ENCODE measurements around the gene TGFBR3. TPM values are rescaled to one million over a fixed set of nuclear protein-coding genes. Genes with fewer than 3 reads are reported as not detected.

The TGFBR3 gene
- total RNA-seq, 3 donors from 2014 or later, result 18.9 to 34.1 (median 20.0) TPM

DNA sequence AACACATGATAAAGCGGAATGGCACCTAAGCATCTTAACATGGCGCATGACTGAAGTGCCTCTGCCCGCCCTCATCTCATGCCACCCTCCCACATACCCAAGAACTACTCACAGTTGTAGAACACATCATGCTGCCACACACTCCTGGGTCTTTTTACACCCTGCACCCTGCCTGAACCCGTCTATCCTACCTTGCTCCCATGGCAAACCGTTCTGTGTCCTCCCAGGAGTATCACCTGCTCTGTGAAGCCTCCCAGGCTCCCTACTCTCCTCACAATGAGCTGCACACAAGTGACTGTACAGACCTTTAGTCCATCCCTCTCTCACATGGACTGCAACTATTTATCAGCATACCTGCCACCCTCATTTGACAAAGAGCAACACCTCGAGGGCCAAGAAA is 144.0 kb downstream of the TGFBR3 start:
- no peak overlapping the region for H3K4me3 Mint-ChIP-seq
- DNase-seq, result no peak
- H3K36me3 Mint-ChIP-seq (ENCODE audit: insufficient read depth), result peaks cover 32% of the 10 kb centered on the region
- H3K4me1 Mint-ChIP-seq (ENCODE audit: low read depth), result peaks cover 6% of the 10 kb centered on the region
- ATAC-seq, result no peak
- H3K9me3 Mint-ChIP-seq, result no peaks in the 10 kb centered on the region
- H3K27me3 Mint-ChIP-seq (ENCODE audit: low read depth), result no peaks in the 10 kb centered on the region

DNA sequence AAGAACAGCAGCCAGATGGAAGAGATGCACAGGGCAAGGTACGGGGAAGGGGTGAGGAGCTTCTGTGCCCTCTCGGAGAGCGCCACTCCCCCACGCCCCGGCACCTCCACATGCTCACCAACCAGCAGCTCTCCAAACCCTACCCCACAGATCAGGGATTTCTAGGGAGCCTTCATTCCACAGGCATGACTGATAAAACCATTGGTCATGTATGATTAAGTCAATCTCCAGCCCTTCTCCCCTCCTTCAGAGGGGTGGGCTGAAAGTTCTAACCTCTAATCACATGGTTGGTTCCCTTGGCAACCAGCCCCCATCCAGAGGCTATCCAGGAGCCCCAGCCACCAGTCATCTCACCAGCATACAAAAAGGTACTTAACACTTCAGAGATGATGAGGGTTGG is 144.7 kb downstream of the TGFBR3 start:
- ATAC-seq (no peak), DNase-seq (no peak)
- no peak overlapping the region for H3K4me3 Mint-ChIP-seq
- no peaks in the 10 kb centered on the region for H3K27me3 Mint-ChIP-seq (ENCODE audit: low read depth)
- peaks cover 6% of the 10 kb centered on the region for H3K4me1 Mint-ChIP-seq (ENCODE audit: low read depth)
- H3K9me3 Mint-ChIP-seq, result no peaks in the 10 kb centered on the region
- H3K36me3 Mint-ChIP-seq (ENCODE audit: insufficient read depth), result peaks cover 33% of the 10 kb centered on the region

- Mint-ChIP-seq H3K9me3 (no peaks in the 10 kb centered on the region), H3K4me3 (no peak overlapping the region), H3K27me3 (ENCODE audit: low read depth) (no peaks in the 10 kb centered on the region), H3K36me3 (ENCODE audit: insufficient read depth) (peaks cover 38% of the 10 kb centered on the region), H3K4me1 (ENCODE audit: low read depth) (peaks cover 22% of the 10 kb centered on the region)
- DNase-seq (no peak), ATAC-seq (no peak)
Measured at GRCh38 chr1:91737650-91738049, 148.3 kb downstream of the TGFBR3 start.

GRCh38 chr1:91736715-91737615 is 149.0 kb downstream of the TGFBR3 start:
- no peak overlapping the region for H3K4me3 Mint-ChIP-seq
- H3K9me3 Mint-ChIP-seq, result no peaks in the 10 kb centered on the region
- DNase-seq (no peak), ATAC-seq (no peak)
- H3K27me3 Mint-ChIP-seq (ENCODE audit: low read depth), result no peaks in the 10 kb centered on the region
- peaks cover 29% of the 10 kb centered on the region for H3K4me1 Mint-ChIP-seq (ENCODE audit: low read depth)
- peaks cover 37% of the 10 kb centered on the region for H3K36me3 Mint-ChIP-seq (ENCODE audit: insufficient read depth)

- DNase-seq (no peak), ATAC-seq (no peak)
- Mint-ChIP-seq H3K27me3 (ENCODE audit: low read depth) (no peaks in the 10 kb centered on the region), H3K36me3 (ENCODE audit: insufficient read depth) (peaks cover 33% of the 10 kb centered on the region), H3K9me3 (no peaks in the 10 kb centered on the region), H3K4me3 (no peak overlapping the region), H3K4me1 (ENCODE audit: low read depth) (peaks cover 36% of the 10 kb centered on the region)
Measured at GRCh38 chr1:91736146-91736714, 149.7 kb downstream of the TGFBR3 start.

GRCh38 chr1:91735266-91735845 is 150.6 kb downstream of the TGFBR3 start:
- Mint-ChIP-seq H3K4me3 (no peak overlapping the region), H3K36me3 (ENCODE audit: insufficient read depth) (peaks cover 36% of the 10 kb centered on the region), H3K4me1 (ENCODE audit: low read depth) (peaks cover 45% of the 10 kb centered on the region), H3K27me3 (ENCODE audit: low read depth) (no peaks in the 10 kb centered on the region), H3K9me3 (no peaks in the 10 kb centered on the region)
- DNase-seq, result no peak
- ATAC-seq, result no peak

GRCh38 chr1:91734761-91735160 is 151.2 kb downstream of the TGFBR3 start:
- Mint-ChIP-seq H3K27me3 (ENCODE audit: low read depth) (no peaks in the 10 kb centered on the region), H3K4me3 (no peak overlapping the region), H3K4me1 (ENCODE audit: low read depth) (peaks cover 49% of the 10 kb centered on the region), H3K36me3 (ENCODE audit: insufficient read depth) (peaks cover 40% of the 10 kb centered on the region), H3K9me3 (no peaks in the 10 kb centered on the region)
- ATAC-seq (no peak), DNase-seq (no peak)

- peaks cover 49% of the 10 kb centered on the region for H3K4me1 Mint-ChIP-seq (ENCODE audit: low read depth)
- ATAC-seq (no peak), DNase-seq (no peak)
- no peaks in the 10 kb centered on the region for H3K9me3 Mint-ChIP-seq
- no peaks in the 10 kb centered on the region for H3K27me3 Mint-ChIP-seq (ENCODE audit: low read depth)
- peaks cover 39% of the 10 kb centered on the region for H3K36me3 Mint-ChIP-seq (ENCODE audit: insufficient read depth)
- no peak overlapping the region for H3K4me3 Mint-ChIP-seq
Measured at GRCh38 chr1:91733108-91733710, 152.7 kb downstream of the TGFBR3 start.

- peaks cover 43% of the 10 kb centered on the region for H3K36me3 Mint-ChIP-seq (ENCODE audit: insufficient read depth)
- peak; percentile 23 to 29 for ATAC-seq
- no peak for DNase-seq
- no peak overlapping the region for H3K4me3 Mint-ChIP-seq
- no peaks in the 10 kb centered on the region for H3K9me3 Mint-ChIP-seq
- no peaks in the 10 kb centered on the region for H3K27me3 Mint-ChIP-seq (ENCODE audit: low read depth)
- H3K4me1 Mint-ChIP-seq (ENCODE audit: low read depth), result peaks cover 49% of the 10 kb centered on the region
Measured at GRCh38 chr1:91732291-91733107, 153.5 kb downstream of the TGFBR3 start.

- peak; percentile 72 to 83 for ATAC-seq
Measured at GRCh38 chr1:91731815-91732214, 154.1 kb downstream of the TGFBR3 start.

GRCh38 chr1:91730801-91731732 is 154.9 kb downstream of the TGFBR3 start:
- peak overlapping the region; percentile 56 for H3K4me3 Mint-ChIP-seq
- H3K9me3 Mint-ChIP-seq, result no peaks in the 10 kb centered on the region
- H3K27me3 Mint-ChIP-seq (ENCODE audit: low read depth), result no peaks in the 10 kb centered on the region
- ATAC-seq (peak; percentile 75 to 81), DNase-seq (no peak)
- H3K36me3 Mint-ChIP-seq (ENCODE audit: insufficient read depth), result peaks cover 38% of the 10 kb centered on the region
- peaks cover 49% of the 10 kb centered on the region for H3K4me1 Mint-ChIP-seq (ENCODE audit: low read depth)

More at GRCh38 chr1:91731815-91732214, 154.1 kb downstream of the TGFBR3 start:
- Mint-ChIP-seq H3K4me3 (peak overlapping the region; percentile 56), H3K4me1 (ENCODE audit: low read depth) (peaks cover 49% of the 10 kb centered on the region), H3K27me3 (ENCODE audit: low read depth) (no peaks in the 10 kb centered on the region), H3K36me3 (ENCODE audit: insufficient read depth) (peaks cover 41% of the 10 kb centered on the region), H3K9me3 (no peaks in the 10 kb centered on the region)
- DNase-seq, result peak; percentile 40

DNA sequence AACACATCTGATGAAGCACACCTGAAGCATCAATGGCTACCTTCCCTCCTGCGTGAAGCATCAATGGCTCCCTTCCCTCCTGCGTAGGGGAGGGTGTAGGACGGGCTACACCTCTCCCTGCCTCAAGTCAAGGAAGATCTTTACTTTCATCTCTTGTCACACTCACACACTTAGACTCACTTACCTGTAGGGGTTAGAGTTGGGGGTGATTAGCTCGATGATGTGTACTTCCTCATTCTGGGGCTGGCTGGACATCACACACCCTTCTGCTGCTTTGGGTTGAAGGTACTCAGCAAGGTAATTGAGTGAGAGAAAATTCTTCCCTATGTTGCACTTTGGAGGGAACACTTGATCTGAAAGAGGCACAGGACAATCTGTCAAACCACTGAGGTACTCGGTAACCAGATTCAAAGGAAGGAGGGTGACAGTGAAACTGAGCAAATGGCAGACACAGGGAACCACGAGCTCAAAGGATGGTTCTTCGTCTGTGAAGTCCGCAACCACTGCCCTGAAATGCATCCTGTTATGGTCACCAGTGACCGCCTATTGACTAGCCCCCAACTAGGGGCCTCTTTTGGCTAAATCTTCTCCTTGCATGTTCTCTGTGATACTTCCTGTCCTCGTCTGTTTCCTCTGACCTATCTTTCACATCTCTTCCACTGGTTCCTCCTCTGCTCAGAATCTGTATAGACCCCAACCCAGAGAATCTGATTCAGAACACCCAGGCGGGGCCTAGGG is 156.2 kb downstream of the TGFBR3 start:
- no peak for ATAC-seq
- no peaks in the 10 kb centered on the region for H3K9me3 Mint-ChIP-seq
- H3K36me3 Mint-ChIP-seq (ENCODE audit: insufficient read depth), result peaks cover 42% of the 10 kb centered on the region
- H3K27me3 Mint-ChIP-seq (ENCODE audit: low read depth), result no peaks in the 10 kb centered on the region
- no peak overlapping the region for H3K4me3 Mint-ChIP-seq
- no peak for DNase-seq
- peaks cover 43% of the 10 kb centered on the region for H3K4me1 Mint-ChIP-seq (ENCODE audit: low read depth)
